Spinal cord (tissue), 10 donors: ENCODE data around the gene TASP1. TPM values are rescaled to one million over a fixed set of nuclear protein-coding genes. Genes with fewer than 3 reads are reported as not detected.

Experiments
- DNase-seq, 6 donors: peaks; one replicate each; pipeline versions ENCODE4 v3.0.0 to v3.0.0-alpha.2; 2013 to 2015; ENCODE audit warnings: low spot score in 6 of 6, low read depth in 4 of 6
- H3K27ac ChIP-seq: one replicate; pipeline ENCODE4 v1.5.1; 2013; ENCODE audit warnings: low read depth, low read length, control low read depth
- H3K27me3 ChIP-seq: one replicate; pipeline ENCODE4 v1.6.1; 2013; ENCODE audit warnings: low read length; ENCODE audit not compliant: control insufficient read depth, insufficient read depth
- H3K36me3 ChIP-seq: one replicate; pipeline ENCODE4 v1.6.1; 2013; ENCODE audit warnings: low read length; ENCODE audit not compliant: control insufficient read depth, insufficient read depth
- H3K4me1 ChIP-seq: one replicate; pipeline ENCODE4 v1.6.1; 2013; ENCODE audit warnings: low read length; ENCODE audit not compliant: control insufficient read depth, insufficient read depth
- H3K4me3 ChIP-seq: one replicate; pipeline ENCODE4 v1.5.1; 2013; ENCODE audit warnings: low read depth, low read length, control low read depth
- H3K9me3 ChIP-seq: one replicate; pipeline ENCODE4 v1.6.1; 2013; ENCODE audit warnings: low read length; ENCODE audit not compliant: control insufficient read depth, insufficient read depth
- WGBS: methylation state at CpG from one replicate; pipeline ENCODE4 v1.1.5; 2013; ENCODE audit warnings: missing lambda C conversion rate; ENCODE audit not compliant: insufficient coverage; 5-methylcytosine and 5-hydroxymethylcytosine counted together
- polyA plus RNA-seq, 2 donors: library from polyadenylated mRNA; unstranded; fragments of 120-200 nt; gene quantifications; one replicate each; pipeline ENCODE4 v1.2.1, GENCODE V29; 2013; ENCODE audit not compliant: insufficient read length in 2 of 2
- total RNA-seq, 2 donors: library from RNA; depleted of rRNA in 1 of 2; stranded (reverse); fragments of 120-200 nt in 1 of 2; fragments of >200 nt in 1 of 2; gene quantifications; one replicate each; pipeline versions ENCODE4 v1.2.3 to v1.2.4, GENCODE V29; 2013 to 2014
- donor health status: healthy.

Gene TASP1
- total and polyA plus RNA-seq, 4 donors, result 8.9 to 20.4 (median 14.5) TPM

DNA sequence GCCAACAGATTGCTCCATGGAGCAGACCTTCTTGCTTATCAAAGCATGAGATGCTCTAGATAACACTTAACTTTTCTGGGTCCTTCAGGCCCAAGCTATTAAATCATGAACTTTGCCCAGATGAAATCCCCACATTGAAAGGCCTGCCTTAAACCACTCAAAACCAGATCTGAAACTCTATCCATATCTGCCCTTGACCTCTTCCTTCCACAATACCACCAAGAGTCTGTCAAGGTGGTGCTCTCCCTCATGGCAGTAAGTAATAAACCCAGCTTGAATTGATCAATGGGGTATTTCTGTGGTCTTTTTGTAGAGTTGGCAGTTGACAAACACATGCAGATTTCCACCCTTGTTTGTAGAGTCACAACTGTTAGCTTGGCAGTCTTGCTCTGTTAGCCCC is 282.1 kb downstream of the TASP1 start:
- no peaks in the 10 kb centered on the region for H3K27me3 ChIP-seq
- no peaks in the 10 kb centered on the region for H3K9me3 ChIP-seq
- no peak for DNase-seq
- no peaks in the 10 kb centered on the region for H3K4me1 ChIP-seq
- H3K27ac ChIP-seq, result no peak overlapping the region
- no peak overlapping the region for H3K4me3 ChIP-seq
- H3K36me3 ChIP-seq, result no peaks in the 10 kb centered on the region

GRCh38 chr20:13355941-13356486 is 282.7 kb downstream of the TASP1 start:
- DNase-seq, result no peak
- H3K27me3 ChIP-seq, result no peaks in the 10 kb centered on the region
- no peaks in the 10 kb centered on the region for H3K36me3 ChIP-seq
- no peaks in the 10 kb centered on the region for H3K9me3 ChIP-seq
- no peak overlapping the region for H3K4me3 ChIP-seq
- H3K4me1 ChIP-seq, result no peaks in the 10 kb centered on the region
- no peak overlapping the region for H3K27ac ChIP-seq

GRCh38 chr20:13355411-13355810 is 283.3 kb downstream of the TASP1 start:
- WGBS, result no CpG with 5 or more reads among the region's 3 CpGs
- Histone ChIP-seq H3K27ac (no peak overlapping the region), H3K4me3 (no peak overlapping the region), H3K9me3 (no peaks in the 10 kb centered on the region), H3K36me3 (no peaks in the 10 kb centered on the region), H3K27me3 (no peaks in the 10 kb centered on the region), H3K4me1 (no peaks in the 10 kb centered on the region)
- no peak for DNase-seq

DNA sequence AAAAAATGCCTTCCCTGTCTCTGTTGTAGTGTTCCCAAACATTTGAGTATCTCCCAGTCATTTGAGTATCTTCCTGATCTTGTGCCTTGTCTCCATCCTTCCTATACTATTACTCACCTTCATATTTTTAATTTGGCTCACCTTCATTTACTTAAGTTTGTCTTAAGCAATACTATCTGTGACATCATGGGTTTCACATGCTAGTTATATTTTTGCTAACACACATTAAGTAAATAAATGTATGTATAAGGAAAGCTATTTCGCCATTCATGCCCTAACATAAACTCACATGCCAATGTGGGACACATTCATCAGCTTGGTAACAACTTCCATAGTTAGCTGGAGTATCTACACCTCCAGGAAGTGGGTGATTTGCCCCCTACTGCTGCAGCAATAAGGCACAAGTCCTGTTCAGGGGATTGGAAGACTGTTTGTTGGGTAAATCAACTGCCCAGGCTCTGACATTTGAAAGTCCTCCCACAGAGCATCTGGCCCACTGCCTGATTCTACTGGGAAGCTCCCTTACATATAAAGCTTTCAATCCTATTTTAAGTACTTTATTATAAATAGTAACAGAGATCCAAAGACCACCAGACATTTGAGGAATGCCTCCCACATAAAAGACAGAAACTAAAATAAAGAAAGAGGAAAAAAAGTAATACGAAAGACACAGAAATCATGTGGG is 285.3 kb downstream of the TASP1 start:
- DNase-seq, result no peak
- Histone ChIP-seq H3K4me1 (no peaks in the 10 kb centered on the region), H3K4me3 (no peak overlapping the region), H3K36me3 (no peaks in the 10 kb centered on the region), H3K27me3 (no peaks in the 10 kb centered on the region), H3K27ac (no peak overlapping the region), H3K9me3 (no peaks in the 10 kb centered on the region)
- WGBS, result no CpG with 5 or more reads among the region's 2 CpGs

- H3K36me3 ChIP-seq, result no peaks in the 10 kb centered on the region
- WGBS, result no CpG with 5 or more reads among the region's 4 CpGs
- no peak for DNase-seq
- H3K4me1 ChIP-seq, result peaks cover 5% of the 10 kb centered on the region
- H3K27me3 ChIP-seq, result no peaks in the 10 kb centered on the region
- H3K27ac ChIP-seq, result no peak overlapping the region
- no peak overlapping the region for H3K4me3 ChIP-seq
- H3K9me3 ChIP-seq, result no peaks in the 10 kb centered on the region
These were observed 289.5 kb downstream of the TASP1 start for GRCh38 chr20:13349235-13349604.

GRCh38 chr20:13348311-13349234 is 290.2 kb downstream of the TASP1 start:
- WGBS, result 88% methylated on average over 8 of the region's 9 CpGs
- Histone ChIP-seq H3K27ac (no peak overlapping the region), H3K4me3 (no peak overlapping the region), H3K27me3 (no peaks in the 10 kb centered on the region), H3K9me3 (no peaks in the 10 kb centered on the region), H3K4me1 (peaks cover 5% of the 10 kb centered on the region), H3K36me3 (no peaks in the 10 kb centered on the region)
- DNase-seq, result no peak

- DNase-seq, result peak in 2 of 6 donors; percentile 22 to 60
- H3K9me3 ChIP-seq, result no peaks in the 10 kb centered on the region
- no peak overlapping the region for H3K27ac ChIP-seq
- H3K4me3 ChIP-seq, result no peak overlapping the region
- H3K27me3 ChIP-seq, result no peaks in the 10 kb centered on the region
- H3K4me1 ChIP-seq, result peaks cover 8% of the 10 kb centered on the region
- WGBS, result 76% methylated on average over 9 of the region's 9 CpGs
- no peaks in the 10 kb centered on the region for H3K36me3 ChIP-seq
These were observed 294.1 kb downstream of the TASP1 start for GRCh38 chr20:13344671-13345070.

- no peak for DNase-seq
- WGBS, result 81% methylated on average over 8 of the region's 12 CpGs
These were observed 296.1 kb downstream of the TASP1 start for GRCh38 chr20:13342469-13343242.

GRCh38 chr20:13341737-13342393 is 296.9 kb downstream of the TASP1 start:
- no peaks in the 10 kb centered on the region for H3K36me3 ChIP-seq
- H3K4me3 ChIP-seq, result no peak overlapping the region
- DNase-seq, result no peak
- H3K4me1 ChIP-seq, result peaks cover 8% of the 10 kb centered on the region
- H3K27me3 ChIP-seq, result no peaks in the 10 kb centered on the region
- no peaks in the 10 kb centered on the region for H3K9me3 ChIP-seq
- WGBS, result 84% methylated on average over 9 of the region's 9 CpGs
- no peak overlapping the region for H3K27ac ChIP-seq

More at GRCh38 chr20:13342469-13343242, 296.1 kb downstream of the TASP1 start:
- no peaks in the 10 kb centered on the region for H3K9me3 ChIP-seq
- no peaks in the 10 kb centered on the region for H3K36me3 ChIP-seq
- H3K4me3 ChIP-seq, result no peak overlapping the region
- H3K27me3 ChIP-seq, result no peaks in the 10 kb centered on the region
- peak overlapping the region; percentile 19 for H3K27ac ChIP-seq
- H3K4me1 ChIP-seq, result peaks cover 8% of the 10 kb centered on the region
